Vagina (tissue), 2 donors: ENCODE data around the gene COG1. TPM values are rescaled to one million over a fixed set of nuclear protein-coding genes. Genes with fewer than 3 reads are reported as not detected.

Experiments
- DNase-seq, 2 donors: peaks; one replicate each; pipeline ENCODE4 v3.0.0-alpha.2; 2017; ENCODE audit errors: extremely low spot score in 2 of 2
- H3K27ac ChIP-seq: fragments of 200-600 bp; sonication (generic); one replicate; pipeline ENCODE4 v1.5.1; 2019
- H3K27me3 ChIP-seq: fragments of 200-600 bp; sonication (generic); one replicate; pipeline ENCODE4 v1.5.1; 2019
- H3K36me3 ChIP-seq, 2 donors: fragments of 200-600 bp; sonication (generic); one replicate each; pipeline ENCODE4 v1.5.1; 2017 to 2019
- H3K4me1 ChIP-seq: fragments of 200-600 bp; sonication (generic); one replicate; pipeline ENCODE4 v1.5.1; 2019
- H3K4me3 ChIP-seq, 2 donors: fragments of 200-600 bp; sonication (generic); 1 replicate in 1 of 2; 2 replicates in 1 of 2; pipeline ENCODE4 v1.5.1; 2016 to 2019
- H3K9me3 ChIP-seq: fragments of 200-600 bp; sonication (generic); one replicate; pipeline ENCODE4 v1.5.1; 2019
- POLR2A ChIP-seq, 2 donors: fragments of 450-650 bp; IDR thresholded peaks; one replicate each; pipeline ENCODE4 v1.6.1; 2017; ENCODE audit warnings: antibody characterized with exemption in 2 of 2, mild to moderate bottlenecking in 2 of 2, moderate library complexity in 2 of 2
- POLR2AphosphoS5 ChIP-seq, 2 donors: sonication (generic); formaldehyde crosslinking; IDR thresholded peaks; one replicate each; pipeline ENCODE4 v1.9.0; 2017; ENCODE audit warnings: antibody characterized with exemption in 2 of 2, mild to moderate bottlenecking in 2 of 2, low read depth in 1 of 2; ENCODE audit not compliant: insufficient read depth in 1 of 2
- intact Hi-C: fragments of 100-400 bp; cut with DNase I; formaldehyde crosslinking; loops from one replicate; pipeline ENCODE4 v1.15.1; 2023
- total RNA-seq: library from RNA; depleted of rRNA; stranded (reverse); fragments of >200 nt; gene quantifications from one replicate; pipeline ENCODE4 v1.2.3, GENCODE V29; 2016
- TF ChIP-seq, protein P1 (sequence below), 3 experiments: fragments of 450-650 bp in 2 of 3; fragments of 200-600 bp in 1 of 3; sonication (generic) in 1 of 3; IDR thresholded peaks; one replicate each; pipeline ENCODE4 v1.5.1; 2017 to 2019; ENCODE audit warnings: antibody characterized with exemption in 3 of 3, mild to moderate bottlenecking in 2 of 3, moderate library complexity in 2 of 3

COG1 gene
- total RNA-seq, 1 donor from 2014 or later: 30.9 TPM

DNA sequence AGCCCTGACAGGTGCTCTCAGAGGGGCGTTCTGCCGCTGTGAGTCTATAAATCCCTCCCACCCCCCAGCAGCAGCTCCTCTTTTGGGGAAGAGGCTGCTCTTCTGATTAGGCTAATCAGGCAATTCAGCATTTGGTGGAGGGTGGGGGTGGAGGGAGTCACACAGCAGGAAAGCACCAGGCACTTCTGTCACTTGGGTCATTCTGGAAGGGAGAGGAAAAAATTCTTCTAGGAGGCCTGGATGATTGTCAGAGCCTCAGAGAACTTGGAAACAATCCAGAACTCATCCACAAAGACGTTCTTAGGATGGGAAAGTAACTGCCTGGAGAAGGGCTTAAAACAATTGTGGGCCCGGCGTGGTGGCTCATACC, 35.3 kb upstream of the COG1 start:
- Histone ChIP-seq H3K4me3 (no peak overlapping the region), H3K9me3 (no peaks in the 10 kb centered on the region), H3K27ac (no peak overlapping the region), H3K27me3 (no peaks in the 10 kb centered on the region), H3K36me3 (no peaks in the 10 kb centered on the region), H3K4me1 (no peaks in the 10 kb centered on the region)
- intact Hi-C loops: loop anchor here (10.0 kb wide), 2 partner anchors 173 to 433 kb away; no protein-coding TSS in a partner anchor
- no peak for DNase-seq
- TF ChIP-seq POLR2AphosphoS5 (IDR thresholded peaks at IDR 0.05; ENCODE audit: insufficient read depth in 1 of 2, low read depth in 1 of 2) (no peak), POLR2A (IDR thresholded peaks at IDR 0.05) (no peak)
- TF ChIP-seq, protein P1, sequence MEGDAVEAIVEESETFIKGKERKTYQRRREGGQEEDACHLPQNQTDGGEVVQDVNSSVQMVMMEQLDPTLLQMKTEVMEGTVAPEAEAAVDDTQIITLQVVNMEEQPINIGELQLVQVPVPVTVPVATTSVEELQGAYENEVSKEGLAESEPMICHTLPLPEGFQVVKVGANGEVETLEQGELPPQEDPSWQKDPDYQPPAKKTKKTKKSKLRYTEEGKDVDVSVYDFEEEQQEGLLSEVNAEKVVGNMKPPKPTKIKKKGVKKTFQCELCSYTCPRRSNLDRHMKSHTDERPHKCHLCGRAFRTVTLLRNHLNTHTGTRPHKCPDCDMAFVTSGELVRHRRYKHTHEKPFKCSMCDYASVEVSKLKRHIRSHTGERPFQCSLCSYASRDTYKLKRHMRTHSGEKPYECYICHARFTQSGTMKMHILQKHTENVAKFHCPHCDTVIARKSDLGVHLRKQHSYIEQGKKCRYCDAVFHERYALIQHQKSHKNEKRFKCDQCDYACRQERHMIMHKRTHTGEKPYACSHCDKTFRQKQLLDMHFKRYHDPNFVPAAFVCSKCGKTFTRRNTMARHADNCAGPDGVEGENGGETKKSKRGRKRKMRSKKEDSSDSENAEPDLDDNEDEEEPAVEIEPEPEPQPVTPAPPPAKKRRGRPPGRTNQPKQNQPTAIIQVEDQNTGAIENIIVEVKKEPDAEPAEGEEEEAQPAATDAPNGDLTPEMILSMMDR (IDR thresholded peaks at IDR 0.05): no peak

DNA sequence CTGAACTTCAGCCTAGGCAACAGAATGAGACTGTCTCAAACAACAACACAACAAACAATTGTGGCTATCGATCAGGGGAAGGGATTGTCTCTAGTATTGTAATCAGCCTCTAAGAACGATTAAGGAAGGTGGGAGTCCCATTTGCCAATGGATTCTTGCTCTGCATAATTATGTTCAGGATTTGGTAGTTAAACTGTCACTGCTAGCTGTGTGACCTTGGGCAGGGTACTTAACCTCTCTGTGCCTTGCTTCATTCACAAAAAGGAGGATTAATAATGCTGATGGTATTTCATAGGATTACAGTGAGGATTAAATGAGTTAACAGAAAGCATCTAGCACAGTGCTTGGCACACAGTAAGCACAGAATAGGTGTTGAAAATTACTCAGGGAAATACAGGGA, 34.7 kb upstream of the COG1 start:
- H3K36me3 ChIP-seq: no peaks in the 10 kb centered on the region
- H3K4me3 ChIP-seq: no peak overlapping the region
- no peak for DNase-seq
- no peaks in the 10 kb centered on the region for H3K27me3 ChIP-seq
- no peak overlapping the region for H3K27ac ChIP-seq
- intact Hi-C loops: loop anchor here (10.0 kb wide), 2 partner anchors 173 to 433 kb away; no protein-coding TSS in a partner anchor
- no peaks in the 10 kb centered on the region for H3K9me3 ChIP-seq
- TF ChIP-seq POLR2A (IDR thresholded peaks at IDR 0.05) (no peak), POLR2AphosphoS5 (IDR thresholded peaks at IDR 0.05; ENCODE audit: insufficient read depth in 1 of 2, low read depth in 1 of 2) (no peak)
- no peaks in the 10 kb centered on the region for H3K4me1 ChIP-seq

DNA sequence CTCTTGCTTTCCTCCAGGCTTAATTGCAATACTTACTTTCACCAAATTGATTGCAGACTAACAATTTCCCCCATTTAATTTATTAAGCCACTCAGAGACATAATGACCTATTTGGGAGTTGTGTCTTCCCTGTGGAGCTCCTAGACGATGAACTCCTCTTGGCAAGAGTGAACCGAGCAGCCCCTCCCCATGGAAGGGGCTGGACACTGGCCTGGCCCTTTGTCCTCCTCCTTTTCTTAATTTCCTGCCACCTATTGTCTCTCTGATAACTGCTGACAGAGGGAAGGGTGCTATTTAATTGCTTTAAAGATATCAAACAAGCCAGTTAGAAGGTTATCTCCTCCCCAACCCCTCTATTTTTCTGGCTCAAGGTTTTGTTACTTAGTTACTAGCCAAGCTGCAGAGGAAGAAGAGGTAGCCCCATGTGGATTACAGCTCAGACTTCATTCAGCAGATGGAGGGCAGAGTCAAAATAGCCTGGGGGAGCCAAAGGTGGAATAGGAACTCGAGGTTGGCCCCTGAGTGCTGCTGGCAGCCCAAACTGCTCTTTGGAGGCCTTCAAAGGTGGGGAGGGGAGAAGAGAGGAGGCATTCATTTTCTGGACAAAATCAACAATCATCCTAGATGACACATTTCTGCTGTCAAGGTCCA, 31.8 kb upstream of the COG1 start:
- no peaks in the 10 kb centered on the region for H3K9me3 ChIP-seq
- no peak overlapping the region for H3K4me3 ChIP-seq
- H3K27me3 ChIP-seq: peaks cover 5% of the 10 kb centered on the region
- H3K27ac ChIP-seq: no peak overlapping the region
- DNase-seq: no peak
- peaks cover 22% of the 10 kb centered on the region for H3K4me1 ChIP-seq
- intact Hi-C loops: no loop called here
- TF ChIP-seq, protein P1 (IDR thresholded peaks at IDR 0.05): no peak
- TF ChIP-seq POLR2AphosphoS5 (IDR thresholded peaks at IDR 0.05; ENCODE audit: insufficient read depth in 1 of 2, low read depth in 1 of 2): no peak
- no peak for TF ChIP-seq POLR2A (IDR thresholded peaks at IDR 0.05)
- no peaks in the 10 kb centered on the region for H3K36me3 ChIP-seq

DNA sequence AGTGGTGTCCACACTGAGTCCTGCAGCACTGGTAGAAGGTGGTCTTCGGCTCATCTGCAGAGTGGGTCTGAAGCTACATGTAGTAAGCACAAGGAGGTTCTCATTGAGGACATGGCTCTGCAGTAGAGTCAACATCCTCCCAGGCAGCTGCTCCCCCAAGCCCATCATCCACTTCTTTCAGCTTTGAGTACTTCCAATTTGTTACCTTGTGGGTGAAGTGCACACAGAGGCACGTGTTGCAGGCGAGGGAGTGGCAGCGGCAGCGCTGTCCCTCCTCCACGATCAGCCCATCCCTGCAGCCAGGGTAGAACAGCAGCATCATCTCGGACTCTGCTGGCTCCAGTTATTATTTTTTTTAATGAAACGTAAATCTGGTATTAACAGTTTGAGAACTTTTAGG, 29.8 kb upstream of the COG1 start:
- Histone ChIP-seq H3K27me3 (peaks cover 6% of the 10 kb centered on the region), H3K4me1 (peaks cover 30% of the 10 kb centered on the region), H3K36me3 (no peaks in the 10 kb centered on the region), H3K4me3 (no peak overlapping the region), H3K27ac (no peak overlapping the region), H3K9me3 (no peaks in the 10 kb centered on the region)
- intact Hi-C loops: no loop called here
- no peak for TF ChIP-seq POLR2AphosphoS5 (IDR thresholded peaks at IDR 0.05; ENCODE audit: insufficient read depth in 1 of 2, low read depth in 1 of 2)
- TF ChIP-seq, protein P1 (IDR thresholded peaks at IDR 0.05): no peak
- DNase-seq: no peak

DNA sequence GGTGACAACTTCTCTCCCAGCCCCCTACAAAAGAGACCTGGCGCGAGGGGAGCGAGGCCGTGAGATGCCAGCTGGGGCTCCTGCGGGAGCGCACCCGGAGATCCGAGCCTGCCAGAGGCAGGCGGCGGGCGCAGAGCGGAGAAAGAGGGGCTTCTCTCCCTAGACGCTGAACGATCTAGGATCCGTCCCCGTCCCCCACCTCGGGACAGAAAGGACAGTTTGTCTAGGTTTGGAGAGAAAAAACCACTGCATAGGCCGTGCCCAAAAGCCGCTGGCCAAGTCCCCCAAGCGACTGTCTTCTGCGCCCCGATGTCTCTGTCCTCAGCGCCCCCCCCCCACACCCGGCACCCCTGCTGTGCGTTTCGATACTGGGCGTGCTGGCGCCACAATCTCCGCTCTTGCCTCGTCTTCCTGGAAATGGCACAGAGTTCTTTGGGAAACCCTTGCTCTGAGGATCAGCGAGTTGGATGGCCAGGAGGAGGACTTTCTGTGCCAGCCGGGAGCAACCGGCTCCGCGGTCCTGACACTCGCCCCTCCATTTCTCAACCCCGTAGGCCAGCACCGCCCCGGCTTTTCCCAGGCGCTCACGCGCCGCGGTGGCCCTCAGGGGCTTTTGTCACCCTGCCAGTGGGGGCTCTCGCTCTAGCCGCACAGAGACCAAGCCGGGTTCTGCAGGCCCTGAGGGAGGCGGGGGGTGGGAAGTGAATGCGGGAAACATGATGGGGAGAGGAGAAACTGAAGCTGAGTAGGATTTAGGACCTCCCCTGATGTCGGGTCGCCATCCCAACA, 27.0 kb upstream of the COG1 start:
- peaks cover 6% of the 10 kb centered on the region for H3K27me3 ChIP-seq
- intact Hi-C loops: no loop called here
- TF ChIP-seq POLR2A (IDR thresholded peaks at IDR 0.05): no peak
- no peaks in the 10 kb centered on the region for H3K36me3 ChIP-seq
- peak overlapping the region; percentile 27 for H3K27ac ChIP-seq
- DNase-seq: no peak
- H3K9me3 ChIP-seq: no peaks in the 10 kb centered on the region
- peak overlapping the region; percentile 37 to 49 for H3K4me3 ChIP-seq
- H3K4me1 ChIP-seq: peaks cover 30% of the 10 kb centered on the region
